Activated CD8-positive, alpha-beta T cell treated with anti-CD3 and anti-CD28 coated beads, Interleukin-2, amount 10 ng/mL, durations not matched to agents 7 days and 5 days (primary cell): Measurements from ENCODE around the gene HNRNPC. TPM values are rescaled to one million over a fixed set of nuclear protein-coding genes. Genes with fewer than 3 reads are reported as not detected.
"Not testable (repeated sequence)": the region's sequence is repeated elsewhere in the genome, so short reads cannot be mapped to it uniquely, and the experiment has no call there.

ENCODE experiments used
- ATAC-seq: fragments of 150-1000 bp; cut with Tn5 transposase; one replicate; pipeline ENCODE4 v1.10.0; 2021; ENCODE audit warnings: moderate library complexity
- CTCF ChIA-PET: fragments of 350-600 bp; sonication (Branson Sonifier 250); formaldehyde crosslinking; loops from one replicate; lab custom pipeline; 2021; ENCODE audit warnings: antibody characterized with exemption; lab: Charles Lee
- POLR2A ChIA-PET: fragments of 350-600 bp; sonication (Branson Sonifier 250); formaldehyde crosslinking; loops from one replicate; lab custom pipeline; 2021; ENCODE audit warnings: antibody characterized with exemption; lab: Charles Lee
- DNase-seq: peaks from one replicate; pipeline ENCODE4 v3.0.0-alpha.2; 2020
- H3K27ac Mint-ChIP-seq: one replicate; pipeline ENCODE4 v1.8.0; 2021; ENCODE audit warnings: mild to moderate bottlenecking, mixed read lengths
- H3K27me3 Mint-ChIP-seq: one replicate; pipeline ENCODE4 v1.8.0; 2021; ENCODE audit warnings: low read depth, mixed read lengths
- H3K36me3 Mint-ChIP-seq: one replicate; pipeline ENCODE4 v1.8.0; 2021; ENCODE audit warnings: low read depth, mixed read lengths
- H3K4me1 Mint-ChIP-seq: one replicate; pipeline ENCODE4 v1.8.0; 2021; ENCODE audit warnings: low read depth, mixed read lengths
- H3K4me3 Mint-ChIP-seq: one replicate; pipeline ENCODE4 v1.8.0; 2021; ENCODE audit warnings: mild to moderate bottlenecking, mixed read lengths
- H3K9me3 Mint-ChIP-seq: one replicate; pipeline ENCODE4 v1.8.0; 2022; ENCODE audit warnings: mixed read lengths; ENCODE audit not compliant: insufficient read depth
- total RNA-seq, 2 experiments: library from RNA; stranded (reverse); gene quantifications; one replicate each; pipeline ENCODE4 v1.2.3, GENCODE V29; 2021

The HNRNPC gene
- total RNA-seq, 2 experiments from 2014 or later, result 768 to 782 TPM

DNA sequence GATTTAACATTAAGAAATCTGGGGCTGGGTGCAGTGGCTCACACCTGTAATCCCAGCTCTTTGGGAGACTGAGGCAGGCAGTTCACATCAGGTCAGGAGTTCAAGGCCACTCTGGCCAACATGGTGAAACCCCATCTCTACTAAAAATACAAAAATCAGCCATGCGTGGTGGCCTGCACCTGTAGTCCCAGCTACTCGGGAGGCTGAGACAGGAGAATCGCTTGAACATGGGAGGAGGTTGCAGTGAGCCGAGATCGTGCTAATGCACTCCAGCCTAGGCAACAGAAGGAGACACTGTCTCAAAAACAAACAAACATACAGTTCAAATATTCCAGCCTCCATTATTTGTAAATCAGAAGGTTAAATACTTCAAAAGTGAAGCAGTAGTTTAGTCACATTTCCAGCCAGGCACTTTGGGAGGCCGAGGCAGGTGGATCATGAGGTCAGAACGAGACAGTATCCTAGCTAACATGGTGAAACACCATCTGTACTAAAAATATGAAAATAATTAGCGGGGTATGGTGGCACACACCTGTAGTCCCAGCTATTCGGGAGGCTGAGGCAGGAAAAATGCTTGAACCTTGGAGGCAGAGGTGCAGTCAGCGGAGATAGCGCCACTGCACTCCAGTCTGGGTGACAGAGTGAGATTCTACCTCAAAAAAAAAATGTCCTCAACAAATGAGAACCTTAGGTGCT, 30.3 kb downstream of the HNRNPC start:
- no peak overlapping the region for H3K4me3 Mint-ChIP-seq
- no peaks in the 10 kb centered on the region for H3K9me3 Mint-ChIP-seq
- no peak for ATAC-seq

DNA sequence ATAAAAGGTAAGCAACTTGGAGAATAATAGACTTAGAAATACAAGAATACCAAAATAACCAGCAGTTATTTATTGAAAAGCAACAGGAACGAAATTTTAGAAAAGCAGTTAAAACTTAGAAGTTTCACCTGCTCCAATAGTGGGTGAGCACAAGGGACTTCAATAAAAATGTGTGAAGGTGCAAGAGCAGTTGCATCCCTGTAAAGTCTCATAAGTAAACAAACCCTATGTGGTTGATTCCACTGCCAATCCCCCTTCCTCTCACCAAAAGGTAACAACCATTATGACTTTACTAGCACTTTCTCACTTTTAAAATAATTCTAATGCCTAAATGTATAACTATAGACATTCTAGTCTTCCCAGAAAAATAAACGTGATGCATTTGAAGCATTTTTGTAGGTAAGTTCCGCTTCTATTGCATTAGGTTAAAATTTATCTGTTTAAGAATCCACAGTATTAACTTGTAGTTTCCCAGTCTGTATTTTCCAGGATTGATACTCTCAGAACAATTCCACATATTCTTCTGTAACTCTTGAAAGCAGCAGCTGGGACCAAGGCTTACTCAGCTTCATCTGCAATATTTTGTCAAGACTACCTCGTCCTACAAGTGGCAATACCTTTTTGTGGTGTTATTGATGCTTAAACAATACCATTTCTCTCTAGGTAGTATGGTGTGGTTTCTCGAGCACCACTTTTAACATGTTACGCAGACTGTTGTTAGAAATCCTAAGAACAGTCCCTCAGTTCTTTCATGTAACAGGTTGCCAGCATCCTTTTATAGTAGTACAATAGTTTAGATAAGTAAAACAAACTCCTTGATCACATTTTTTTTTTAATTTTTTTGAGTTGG, 32.1 kb downstream of the HNRNPC start:
- Mint-ChIP-seq H3K4me1 (peaks cover 70% of the 10 kb centered on the region), H3K4me3 (no peak overlapping the region), H3K27me3 (no peaks in the 10 kb centered on the region), H3K9me3 (no peaks in the 10 kb centered on the region), H3K36me3 (peaks cover 74% of the 10 kb centered on the region), H3K27ac (peak overlapping the region; percentile 30)
- ATAC-seq (peak; percentile 13), DNase-seq (no peak)
- ChIA-PET POLR2A (no interaction called here), CTCF (interaction anchor here (1.6 to 1.7 kb wide), 2 partner anchors 18 to 22 kb away, joined by 4 read pairs; no protein-coding TSS in a partner anchor)

More for the DNA sequence above, 30.3 kb downstream of the HNRNPC start:
- DNase-seq, result no peak
- no peak overlapping the region for H3K27ac Mint-ChIP-seq
- H3K27me3 Mint-ChIP-seq, result no peaks in the 10 kb centered on the region
- POLR2A ChIA-PET, result interaction anchor here (1.0 to 1.1 kb wide), 3 partner anchors 17 to 145 kb away, joined by 3 to 4 read pairs (median 4); partner anchors contain the start of gene SUPT16H
- H3K4me1 Mint-ChIP-seq, result peaks cover 65% of the 10 kb centered on the region
- H3K36me3 Mint-ChIP-seq, result peaks cover 70% of the 10 kb centered on the region
- CTCF ChIA-PET, result interaction anchor here (1.6 to 3.6 kb wide), 3 partner anchors 8 to 16 kb away, joined by 4 to 22 read pairs (median 5); no protein-coding TSS in a partner anchor

- Mint-ChIP-seq H3K27ac (peak overlapping the region; percentile 17), H3K4me3 (no peak overlapping the region), H3K27me3 (no peaks in the 10 kb centered on the region), H3K9me3 (no peaks in the 10 kb centered on the region), H3K36me3 (peaks cover 81% of the 10 kb centered on the region), H3K4me1 (peaks cover 85% of the 10 kb centered on the region)
- ATAC-seq (no peak), DNase-seq (no peak)
- ChIA-PET CTCF (no interaction called here), POLR2A (no interaction called here)
Observed at GRCh38 chr14:21234112-21234511, 35.1 kb downstream of the HNRNPC start.

GRCh38 chr14:21233457-21234076, 35.7 kb downstream of the HNRNPC start:
- H3K9me3 Mint-ChIP-seq, result no peaks in the 10 kb centered on the region
- peaks cover 76% of the 10 kb centered on the region for H3K36me3 Mint-ChIP-seq
- no peak overlapping the region for H3K4me3 Mint-ChIP-seq
- no peak for DNase-seq
- no peak for ATAC-seq
- ChIA-PET POLR2A (no interaction called here), CTCF (no interaction called here)
- peaks cover 80% of the 10 kb centered on the region for H3K4me1 Mint-ChIP-seq
- H3K27ac Mint-ChIP-seq, result no peak overlapping the region
- no peaks in the 10 kb centered on the region for H3K27me3 Mint-ChIP-seq

DNA sequence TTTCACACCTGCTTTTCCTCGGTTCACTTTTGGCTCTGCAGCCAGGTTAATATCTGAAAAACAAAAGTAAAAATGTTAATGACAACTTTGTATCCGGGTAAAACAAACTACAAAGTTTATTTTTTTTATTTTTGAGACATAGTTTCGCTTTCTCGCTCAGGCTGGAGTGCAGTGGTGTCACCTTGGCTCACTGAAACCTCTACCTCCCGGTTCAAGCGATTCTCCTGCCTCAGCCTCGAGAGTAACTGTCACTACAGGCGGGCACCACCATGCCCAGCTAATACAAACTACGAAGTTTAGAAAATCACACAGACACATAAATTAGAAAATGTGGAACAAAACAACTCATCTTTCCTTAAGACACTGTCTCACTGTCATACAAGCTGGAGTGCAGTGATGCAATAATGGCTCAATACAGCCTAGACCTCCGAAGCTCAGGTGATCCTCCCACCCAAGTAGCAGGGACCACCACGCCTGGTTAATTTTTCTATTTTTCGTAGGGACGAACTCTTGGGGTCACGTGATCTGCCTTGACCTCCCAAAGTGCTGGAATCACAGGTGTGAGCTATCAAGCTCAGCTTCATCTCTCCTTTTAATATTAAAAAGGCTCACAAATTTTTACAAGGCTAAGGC, 38.1 kb downstream of the HNRNPC start:
- ATAC-seq, result peak; percentile 11
- H3K4me3 Mint-ChIP-seq, result peak overlapping the region; percentile 35

GRCh38 chr14:21229821-21230220, 39.4 kb downstream of the HNRNPC start:
- Mint-ChIP-seq H3K9me3 (no peaks in the 10 kb centered on the region), H3K27ac (peak overlapping the region; percentile 90), H3K36me3 (peaks cover 77% of the 10 kb centered on the region), H3K4me1 (peaks cover 65% of the 10 kb centered on the region), H3K27me3 (no peaks in the 10 kb centered on the region), H3K4me3 (peak overlapping the region; percentile 54)
- POLR2A ChIA-PET, result interaction anchor here (0.6 kb wide), 1 partner anchor 28 kb away, joined by 4 read pairs; no protein-coding TSS in a partner anchor
- DNase-seq (no peak), ATAC-seq (peak; percentile 88)
- CTCF ChIA-PET, result interaction anchor here (0.7 to 3.0 kb wide), 3 partner anchors 11 to 35 kb away, joined by 3 to 22 read pairs (median 4); no protein-coding TSS in a partner anchor

More for the DNA sequence above, 38.1 kb downstream of the HNRNPC start:
- no peaks in the 10 kb centered on the region for H3K9me3 Mint-ChIP-seq
- H3K27ac Mint-ChIP-seq, result peak overlapping the region; percentile 90
- CTCF ChIA-PET, result interaction anchor here (0.7 to 3.0 kb wide), 3 partner anchors 10 to 34 kb away, joined by 3 to 22 read pairs (median 3); no protein-coding TSS in a partner anchor
- no peaks in the 10 kb centered on the region for H3K27me3 Mint-ChIP-seq
- POLR2A ChIA-PET, result interaction anchor here (1.1 to 1.6 kb wide), 2 partner anchors 34 to 151 kb away, joined by 3 to 4 read pairs; no protein-coding TSS in a partner anchor
- peaks cover 74% of the 10 kb centered on the region for H3K4me1 Mint-ChIP-seq
- DNase-seq, result no peak
- peaks cover 77% of the 10 kb centered on the region for H3K36me3 Mint-ChIP-seq

- H3K4me1 Mint-ChIP-seq, result peaks cover 60% of the 10 kb centered on the region
- no peaks in the 10 kb centered on the region for H3K27me3 Mint-ChIP-seq
- ChIA-PET POLR2A (no interaction called here), CTCF (no interaction called here)
- no peaks in the 10 kb centered on the region for H3K9me3 Mint-ChIP-seq
- ATAC-seq, result no peak
- H3K36me3 Mint-ChIP-seq, result peaks cover 77% of the 10 kb centered on the region
- no peak for DNase-seq
- H3K27ac Mint-ChIP-seq, result no peak overlapping the region
- no peak overlapping the region for H3K4me3 Mint-ChIP-seq
Observed at GRCh38 chr14:21227981-21228380, 41.3 kb downstream of the HNRNPC start.

GRCh38 chr14:21227150-21227549, 42.1 kb downstream of the HNRNPC start:
- Mint-ChIP-seq H3K9me3 (no peaks in the 10 kb centered on the region), H3K4me1 (peaks cover 60% of the 10 kb centered on the region), H3K36me3 (peaks cover 78% of the 10 kb centered on the region), H3K27me3 (no peaks in the 10 kb centered on the region), H3K27ac (no peak overlapping the region), H3K4me3 (no peak overlapping the region)
- ATAC-seq, result no peak
- ChIA-PET CTCF (no interaction called here), POLR2A (no interaction called here)
- DNase-seq, result no peak

- Mint-ChIP-seq H3K27me3 (no peaks in the 10 kb centered on the region), H3K36me3 (peaks cover 78% of the 10 kb centered on the region), H3K4me1 (peaks cover 58% of the 10 kb centered on the region), H3K4me3 (no peak overlapping the region), H3K9me3 (no peaks in the 10 kb centered on the region), H3K27ac (no peak overlapping the region)
- ChIA-PET CTCF (no interaction called here), POLR2A (no interaction called here)
- ATAC-seq, result no peak
- no peak for DNase-seq
Observed at GRCh38 chr14:21226467-21226866, 42.8 kb downstream of the HNRNPC start.

- Mint-ChIP-seq H3K36me3 (peaks cover 76% of the 10 kb centered on the region), H3K4me1 (peaks cover 53% of the 10 kb centered on the region)
- H3K27ac Mint-ChIP-seq, H3K27me3 Mint-ChIP-seq, ATAC-seq, CTCF ChIA-PET, H3K9me3 Mint-ChIP-seq, DNase-seq, H3K4me3 Mint-ChIP-seq: not testable (repeated sequence)
- POLR2A ChIA-PET, result interaction anchor here (0.6 kb wide), 1 partner anchor 30 kb away, joined by 3 read pairs; no protein-coding TSS in a partner anchor
Observed at GRCh38 chr14:21225164-21225563, 44.1 kb downstream of the HNRNPC start.

DNA sequence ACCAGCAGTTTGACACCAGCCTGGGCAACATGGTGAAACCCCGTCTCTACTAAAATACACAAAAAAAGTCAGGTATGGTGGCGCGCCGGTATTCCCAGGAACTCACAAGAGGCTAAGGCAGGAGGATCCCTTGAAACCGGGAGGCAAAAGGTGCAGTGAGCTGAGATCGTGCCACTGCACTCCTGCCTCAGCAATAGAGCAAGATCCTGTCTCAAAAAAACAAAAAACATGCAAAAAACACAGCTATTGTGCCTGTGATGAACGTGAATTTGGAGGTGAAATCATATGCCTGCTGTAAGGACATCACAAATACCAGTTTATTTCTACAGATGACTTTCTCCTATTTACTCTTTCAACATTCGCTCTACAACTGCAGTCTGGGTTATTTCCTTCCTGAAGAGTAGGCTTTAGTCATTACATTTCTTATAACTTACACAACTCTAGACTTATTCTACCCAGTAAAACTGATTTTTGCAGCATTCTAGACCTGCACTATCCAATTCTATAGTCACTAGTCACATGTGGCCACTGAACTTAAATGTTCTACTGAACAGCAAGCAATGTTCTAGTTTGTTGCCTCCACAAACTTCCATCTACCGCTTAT, 48.3 kb downstream of the HNRNPC start:
- Mint-ChIP-seq H3K4me3 (no peak overlapping the region), H3K36me3 (peaks cover 69% of the 10 kb centered on the region), H3K4me1 (peaks cover 47% of the 10 kb centered on the region), H3K27me3 (no peaks in the 10 kb centered on the region), H3K9me3 (no peaks in the 10 kb centered on the region), H3K27ac (no peak overlapping the region)
- ATAC-seq (no peak), DNase-seq (no peak)
- ChIA-PET CTCF (no interaction called here), POLR2A (no interaction called here)
